WTC11 (cell line): ENCODE measurements around the gene SLC43A3. TPM values are rescaled to one million over a fixed set of nuclear protein-coding genes. Genes with fewer than 3 reads are reported as not detected.

ENCODE experiments used
- ATAC-seq: fragments of 200-7000 bp; cut with Tn5 transposase; 2 replicates; pipeline ENCODE4 v1.10.0; 2021; ENCODE audit warnings: mild to moderate bottlenecking, moderate library complexity
- CTCF ChIA-PET: fragments of 300-600 bp; sonication (Branson Sonifier 250); formaldehyde crosslinking; loops from one replicate; lab custom pipeline; 2021; ENCODE audit warnings: antibody characterized with exemption; lab: Charles Lee
- POLR2A ChIA-PET: fragments of 350-600 bp; sonication (Branson Sonifier 250); formaldehyde crosslinking; loops from one replicate; lab custom pipeline; 2021; ENCODE audit warnings: antibody characterized with exemption; lab: Charles Lee
- DNase-seq: peaks from one replicate; pipeline ENCODE4 v3.0.0; 2021; ENCODE audit warnings: low spot score
- H3K27ac Mint-ChIP-seq: 2 replicates; pipeline ENCODE4 v1.8.0; 2021; ENCODE audit warnings: mixed read lengths
- H3K27me3 Mint-ChIP-seq: 2 replicates; pipeline ENCODE4 v1.8.0; 2021; ENCODE audit warnings: low read depth, mild to moderate bottlenecking, moderate library complexity, mixed read lengths
- H3K36me3 Mint-ChIP-seq: 2 replicates; pipeline ENCODE4 v1.8.0; 2021; ENCODE audit warnings: mixed read lengths
- H3K4me1 Mint-ChIP-seq: 2 replicates; pipeline ENCODE4 v1.8.0; 2022; ENCODE audit warnings: mixed read lengths
- H3K4me3 Mint-ChIP-seq: 2 replicates; pipeline ENCODE4 v1.8.0; 2021; ENCODE audit warnings: mild to moderate bottlenecking, moderate library complexity, mixed read lengths
- H3K9me3 Mint-ChIP-seq: 2 replicates; pipeline ENCODE4 v1.8.0; 2021; ENCODE audit warnings: mixed read lengths
- ATF1 ChIP-seq: sonication (generic); formaldehyde crosslinking; IDR thresholded peaks from 2 replicates; pipeline ENCODE4 v1.8.1; 2023; ENCODE audit warnings: mild to moderate bottlenecking, moderate library complexity, missing genetic modification reagents
- ERG ChIP-seq: fragments of 250-450 bp; sonication (Bioruptor Pico); IDR thresholded peaks from 2 replicates; pipeline ENCODE4 v1.8.0; 2021; ENCODE audit warnings: mild to moderate bottlenecking
- IRF1 ChIP-seq: sonication (generic); formaldehyde crosslinking; IDR thresholded peaks from 2 replicates; pipeline ENCODE4 v1.8.0; 2023; ENCODE audit warnings: missing genetic modification reagents
- IRF2 ChIP-seq: sonication (generic); formaldehyde crosslinking; IDR thresholded peaks from 2 replicates; pipeline ENCODE4 v1.8.0; 2022; ENCODE audit warnings: low read depth, missing genetic modification reagents, borderline replicate concordance
- NFE2L1 ChIP-seq: sonication (generic); formaldehyde crosslinking; IDR thresholded peaks from 2 replicates; pipeline ENCODE4 v1.8.1; 2023; ENCODE audit warnings: missing genetic modification reagents
- PRDM15 ChIP-seq: sonication (generic); formaldehyde crosslinking; IDR thresholded peaks from 2 replicates; pipeline ENCODE4 v1.8.0; 2022; ENCODE audit warnings: missing genetic modification reagents
- RELA ChIP-seq: sonication (generic); formaldehyde crosslinking; IDR thresholded peaks from 2 replicates; pipeline ENCODE4 v1.8.1; 2022; ENCODE audit warnings: missing genetic modification reagents, mild to moderate bottlenecking, borderline replicate concordance
- TEAD1 ChIP-seq: sonication (generic); formaldehyde crosslinking; IDR thresholded peaks from 2 replicates; pipeline ENCODE4 v1.8.0; 2022; ENCODE audit warnings: mild to moderate bottlenecking, missing genetic modification reagents
- TEAD4 ChIP-seq: sonication (generic); formaldehyde crosslinking; IDR thresholded peaks from 2 replicates; pipeline ENCODE4 v1.8.0; 2022; ENCODE audit warnings: mild to moderate bottlenecking, missing genetic modification reagents
- ZMAT4 ChIP-seq: fragments of 250-450 bp; sonication (Bioruptor Pico); IDR thresholded peaks from 2 replicates; pipeline ENCODE4 v1.9.0; 2021; ENCODE audit warnings: mild to moderate bottlenecking
- ZNF425 ChIP-seq: fragments of 250-450 bp; sonication (Bioruptor Pico); conservative IDR thresholded peaks from 2 replicates; pipeline ENCODE4 v1.9.0; 2021; ENCODE audit warnings: mild to moderate bottlenecking
- total RNA-seq: library from RNA; stranded (reverse); gene quantifications from 3 replicates; pipeline ENCODE4 v1.2.3, GENCODE V29; 2021

The SLC43A3 gene
- total RNA-seq, 1 experiment from 2014 or later: 22.6 TPM

- peaks cover 13% of the 10 kb centered on the region for H3K4me1 Mint-ChIP-seq
- ATAC-seq: no peak
- no peak overlapping the region for H3K4me3 Mint-ChIP-seq
- no peak overlapping the region for H3K27ac Mint-ChIP-seq
- DNase-seq: no peak
- CTCF ChIA-PET: interaction anchor here (1.1 to 3.9 kb wide), 4 partner anchors 8 to 100 kb away, joined by 5 to 15 read pairs (median 9); no protein-coding TSS in a partner anchor
- no peaks in the 10 kb centered on the region for H3K9me3 Mint-ChIP-seq
- TF ChIP-seq ZMAT4 (CRISPR knock-in tag): no peak
- POLR2A ChIA-PET: no interaction called here
- no peaks in the 10 kb centered on the region for H3K36me3 Mint-ChIP-seq
- H3K27me3 Mint-ChIP-seq: peaks cover 6% of the 10 kb centered on the region; the same call in 1 of the 2 replicates
Observed at GRCh38 chr11:57357856-57358255, 69.1 kb downstream of the SLC43A3 start.

GRCh38 chr11:57357310-57357709, 69.6 kb downstream of the SLC43A3 start:
- Mint-ChIP-seq H3K36me3 (no peaks in the 10 kb centered on the region), H3K27me3 (peaks cover 5% of the 10 kb centered on the region; the same call in 1 of the 2 replicates), H3K4me1 (peaks cover 13% of the 10 kb centered on the region), H3K9me3 (no peaks in the 10 kb centered on the region), H3K27ac (no peak overlapping the region), H3K4me3 (no peak overlapping the region)
- POLR2A ChIA-PET: no interaction called here
- CTCF ChIA-PET: interaction anchor here (1.0 to 3.9 kb wide), 7 partner anchors 7 to 100 kb away, joined by 3 to 15 read pairs (median 5); no protein-coding TSS in a partner anchor
- TF ChIP-seq NFE2L1 (CRISPR knock-in tag): no peak
- TF ChIP-seq ERG (CRISPR knock-in tag): no peak
- TF ChIP-seq ZNF425: no peak
- TF ChIP-seq PRDM15 (CRISPR knock-in tag): no peak
- no peak for TF ChIP-seq IRF1 (CRISPR knock-in tag)
- no peak for TF ChIP-seq IRF2 (CRISPR knock-in tag)
- no peak for TF ChIP-seq RELA (CRISPR knock-in tag)
- TF ChIP-seq TEAD1 (CRISPR knock-in tag): no peak
- TF ChIP-seq TEAD4 (CRISPR knock-in tag): no peak
- no peak for TF ChIP-seq ATF1 (CRISPR knock-in tag)
- DNase-seq (no peak), ATAC-seq (no peak)

Other genes with a start within 250 kb of the SLC43A3 start
- 0.46 to 0.79 TPM (median 0.71 TPM) in 3 replicates for gene LRRC55, start 245.2 kb downstream of the SLC43A3 start, total RNA-seq
- 0.53 to 0.89 TPM (median 0.66 TPM) in 3 replicates for gene APLNR, start 189.9 kb downstream of the SLC43A3 start, total RNA-seq
- 109 to 127 TPM (median 125 TPM) in 3 replicates for gene TNKS1BP1, start 102.2 kb downstream of the SLC43A3 start, total RNA-seq
- 218 to 228 TPM (median 223 TPM) in 3 replicates for gene SSRP1, start 91.2 kb downstream of the SLC43A3 start, total RNA-seq
- gene P2RX3, start 88.8 kb downstream of the SLC43A3 start, total RNA-seq: 0.26 to 1.1 TPM (median 0.66 TPM) in 3 replicates
- not detected in 3 replicates for gene PRG3, start 46.0 kb downstream of the SLC43A3 start, total RNA-seq
- 0.57 to 0.60 TPM in 2 of 3 replicates, not detected in the other for gene PRG2, start 36.5 kb downstream of the SLC43A3 start, total RNA-seq
- gene RTN4RL2, start 33.4 kb upstream of the SLC43A3 start, total RNA-seq: 13.8 to 15.5 TPM (median 14.3 TPM) in 3 replicates
- 20.5 to 27.1 TPM (median 21.5 TPM) in 3 replicates for gene SLC43A1, start 88.6 kb upstream of the SLC43A3 start, total RNA-seq
- gene TIMM10, start 103.6 kb upstream of the SLC43A3 start, total RNA-seq: 63.5 to 92.8 TPM (median 68.4 TPM) in 3 replicates
- gene SMTNL1, start 110.5 kb upstream of the SLC43A3 start, total RNA-seq: 0.26 to 0.39 TPM (median 0.34 TPM) in 3 replicates
- gene UBE2L6, start 140.6 kb upstream of the SLC43A3 start, total RNA-seq: 38.8 to 48.5 TPM (median 47.4 TPM) in 3 replicates
- gene SERPING1, start 170.6 kb upstream of the SLC43A3 start, total RNA-seq: 49.1 to 51.8 TPM (median 50.2 TPM) in 3 replicates
- 0.15 to 0.30 TPM in 2 of 3 replicates, not detected in the other for gene YPEL4, start 222.8 kb upstream of the SLC43A3 start, total RNA-seq
- 24.5 to 26.3 TPM (median 24.6 TPM) in 3 replicates for gene CLP1, start 230.6 kb upstream of the SLC43A3 start, total RNA-seq
- 49.3 to 51.6 TPM (median 50.5 TPM) in 3 replicates for gene ZDHHC5, start 241.0 kb upstream of the SLC43A3 start, total RNA-seq